GM18499 (cell line): ENCODE data around the gene MICAL2.
A peak's percentile ranks its signal among the peaks of the same experiment; 100 is the strongest.

ENCODE experiments used
- ATAC-seq: cut with Tn5 transposase; IDR thresholded peaks from one replicate; pipeline ENCODE4 v1.9.1; 2021; ENCODE audit warnings: moderate number of reproducible peaks; ENCODE audit not compliant: insufficient read depth, unreplicated experiment

The MICAL2 gene, protein sequence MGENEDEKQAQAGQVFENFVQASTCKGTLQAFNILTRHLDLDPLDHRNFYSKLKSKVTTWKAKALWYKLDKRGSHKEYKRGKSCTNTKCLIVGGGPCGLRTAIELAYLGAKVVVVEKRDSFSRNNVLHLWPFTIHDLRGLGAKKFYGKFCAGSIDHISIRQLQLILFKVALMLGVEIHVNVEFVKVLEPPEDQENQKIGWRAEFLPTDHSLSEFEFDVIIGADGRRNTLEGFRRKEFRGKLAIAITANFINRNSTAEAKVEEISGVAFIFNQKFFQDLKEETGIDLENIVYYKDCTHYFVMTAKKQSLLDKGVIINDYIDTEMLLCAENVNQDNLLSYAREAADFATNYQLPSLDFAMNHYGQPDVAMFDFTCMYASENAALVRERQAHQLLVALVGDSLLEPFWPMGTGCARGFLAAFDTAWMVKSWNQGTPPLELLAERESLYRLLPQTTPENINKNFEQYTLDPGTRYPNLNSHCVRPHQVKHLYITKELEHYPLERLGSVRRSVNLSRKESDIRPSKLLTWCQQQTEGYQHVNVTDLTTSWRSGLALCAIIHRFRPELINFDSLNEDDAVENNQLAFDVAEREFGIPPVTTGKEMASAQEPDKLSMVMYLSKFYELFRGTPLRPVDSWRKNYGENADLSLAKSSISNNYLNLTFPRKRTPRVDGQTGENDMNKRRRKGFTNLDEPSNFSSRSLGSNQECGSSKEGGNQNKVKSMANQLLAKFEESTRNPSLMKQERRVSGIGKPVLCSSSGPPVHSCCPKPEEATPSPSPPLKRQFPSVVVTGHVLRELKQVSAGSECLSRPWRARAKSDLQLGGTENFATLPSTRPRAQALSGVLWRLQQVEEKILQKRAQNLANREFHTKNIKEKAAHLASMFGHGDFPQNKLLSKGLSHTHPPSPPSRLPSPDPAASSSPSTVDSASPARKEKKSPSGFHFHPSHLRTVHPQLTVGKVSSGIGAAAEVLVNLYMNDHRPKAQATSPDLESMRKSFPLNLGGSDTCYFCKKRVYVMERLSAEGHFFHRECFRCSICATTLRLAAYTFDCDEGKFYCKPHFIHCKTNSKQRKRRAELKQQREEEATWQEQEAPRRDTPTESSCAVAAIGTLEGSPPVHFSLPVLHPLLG

GRCh38 chr11:12110201-12110713 lies at the start of gene MICAL2:
Gene MICAL2, plus strand, starts transcription at chr11:12110590. Its CDS starts 51,566 bp downstream, at chr11:12162156.
- peak; percentile 76 for ATAC-seq

DNA sequence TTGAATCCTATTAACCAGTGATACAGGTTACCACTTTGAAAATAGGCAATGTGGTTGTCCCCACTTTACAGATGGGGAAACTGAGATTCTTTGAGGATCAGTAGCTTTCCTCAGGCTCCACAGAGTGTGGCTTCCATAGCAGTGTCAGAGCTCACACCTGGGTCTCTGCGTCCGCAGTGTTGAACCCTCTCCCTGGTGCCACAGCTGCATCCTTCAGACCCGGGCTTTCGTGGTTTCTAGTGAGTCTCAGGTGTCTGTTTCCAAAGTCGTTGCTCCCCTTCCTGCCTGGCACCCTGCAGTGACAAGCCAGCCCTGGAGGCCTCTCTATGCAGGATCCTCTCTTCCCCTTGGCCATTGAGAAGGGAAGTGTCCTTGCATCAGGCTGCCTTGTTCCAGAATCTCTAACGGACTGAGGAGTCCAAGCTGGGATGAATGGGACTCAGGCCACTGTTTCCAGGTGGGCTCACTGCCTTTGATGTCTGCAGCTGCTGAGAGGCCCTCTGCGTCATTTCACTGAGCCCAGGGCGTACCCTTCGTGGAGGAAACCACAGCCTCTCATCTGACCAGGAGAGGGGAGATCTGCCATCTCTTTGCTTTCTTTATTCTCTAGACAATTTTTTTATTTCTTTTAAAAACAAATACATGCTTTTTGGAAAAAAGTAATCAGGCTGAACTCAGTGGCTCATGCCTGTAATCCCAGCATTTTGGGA lies 48.4 kb upstream of the MICAL2 start:
- ATAC-seq = no peak

DNA sequence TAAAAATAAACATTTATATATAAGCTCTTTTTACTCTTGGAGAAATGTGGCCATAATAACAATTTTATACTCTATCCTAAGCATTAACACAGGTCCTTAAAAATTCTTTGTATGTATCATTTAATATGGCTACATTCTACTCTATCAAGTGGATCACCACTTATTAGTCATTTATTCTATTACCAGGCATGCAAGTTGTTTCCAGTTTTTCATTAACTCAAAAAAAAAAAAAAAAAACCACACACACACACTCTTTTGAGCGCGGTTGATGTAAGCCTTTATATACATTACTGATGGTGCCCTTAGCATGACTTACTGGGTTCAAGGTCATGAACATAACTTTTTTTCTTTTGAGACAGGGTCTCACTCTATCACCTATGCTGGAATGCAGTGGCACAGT lies 47.1 kb upstream of the MICAL2 start:
- no peak for ATAC-seq

DNA sequence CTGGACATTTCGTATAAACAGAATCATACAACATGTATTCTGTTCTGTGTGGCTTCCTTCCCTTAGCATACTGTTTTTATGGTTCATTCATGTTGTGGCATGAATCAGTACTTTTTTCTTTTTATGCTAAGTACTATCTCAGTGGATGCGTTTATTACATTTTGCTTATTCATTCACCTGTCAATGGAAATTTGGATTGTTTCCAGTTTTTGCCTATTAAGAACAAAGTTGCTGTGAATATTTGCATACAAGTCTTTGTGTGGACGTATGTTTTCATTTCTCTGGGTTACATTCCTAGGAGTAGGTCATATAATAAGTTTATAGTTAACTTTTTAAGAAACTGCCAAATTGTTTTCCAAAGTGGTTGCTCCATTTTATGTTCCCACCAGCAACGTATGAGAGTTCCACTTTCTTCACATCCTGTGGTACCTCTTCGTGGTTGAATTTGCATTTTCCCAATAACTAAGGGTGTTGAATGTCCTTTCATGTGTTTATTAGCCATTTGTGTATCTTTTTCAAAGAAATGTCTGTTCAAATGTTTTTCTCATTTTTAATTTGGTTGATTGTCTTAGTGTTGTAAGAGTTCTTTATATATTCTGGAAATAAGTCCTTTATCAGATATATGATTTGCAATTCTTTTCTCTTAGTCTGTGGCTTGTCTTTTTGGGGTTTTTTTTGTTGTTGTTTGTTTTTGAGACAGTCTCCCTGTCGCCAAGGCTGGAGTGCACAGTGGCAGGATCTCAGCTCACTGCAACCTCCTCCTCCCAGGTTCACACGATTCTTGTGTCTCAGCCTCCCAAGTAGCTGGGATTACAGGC lies 46.0 kb upstream of the MICAL2 start:
- no peak for ATAC-seq

DNA sequence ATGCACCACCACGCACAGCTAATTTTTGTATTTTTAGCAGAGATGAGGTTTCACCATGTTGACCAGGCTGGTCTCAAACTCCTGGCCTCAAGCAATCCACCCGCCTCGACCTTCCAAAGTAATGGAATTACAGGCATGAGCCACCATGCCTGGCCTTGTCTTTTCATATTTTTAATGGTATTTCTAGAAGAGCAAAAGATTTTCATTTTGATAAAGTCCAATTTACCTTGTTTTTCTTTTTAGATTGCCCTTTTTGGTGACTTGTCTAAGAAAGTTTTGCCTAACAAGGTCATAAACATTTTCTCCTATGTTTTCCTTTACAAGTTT lies 45.5 kb upstream of the MICAL2 start:
- no peak for ATAC-seq

GRCh38 chr11:12066056-12066798 lies 44.2 kb upstream of the MICAL2 start:
- ATAC-seq = no peak

GRCh38 chr11:12066799-12067508 lies 43.4 kb upstream of the MICAL2 start:
- ATAC-seq = no peak

DNA sequence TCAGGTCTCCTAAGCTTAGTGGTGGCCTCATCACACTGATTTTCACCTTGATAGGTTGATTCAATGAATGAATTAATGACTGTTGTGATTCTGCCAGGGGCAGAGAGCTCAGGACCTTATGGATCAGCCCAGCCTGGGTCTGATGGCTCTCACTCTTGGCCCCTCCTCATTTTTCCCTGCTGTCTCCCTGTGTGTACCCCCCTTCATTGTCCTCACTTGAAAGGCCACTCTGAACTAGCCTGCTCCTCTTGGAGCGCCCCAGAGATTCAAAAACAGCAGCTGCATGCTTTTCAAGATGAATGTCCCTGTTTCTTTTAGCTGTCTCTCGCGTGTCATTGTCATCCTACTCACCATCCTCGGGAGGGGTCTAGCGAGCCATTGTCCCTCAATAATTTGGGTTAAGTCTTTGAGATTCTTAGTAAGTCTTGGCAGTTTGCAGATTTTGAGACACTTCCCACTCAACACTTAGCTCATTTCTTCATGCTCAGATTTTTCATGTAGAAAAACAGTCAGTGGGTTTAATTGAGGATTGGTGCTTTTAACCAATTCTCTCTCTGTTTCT lies 42.5 kb upstream of the MICAL2 start:
- ATAC-seq = no peak

DNA sequence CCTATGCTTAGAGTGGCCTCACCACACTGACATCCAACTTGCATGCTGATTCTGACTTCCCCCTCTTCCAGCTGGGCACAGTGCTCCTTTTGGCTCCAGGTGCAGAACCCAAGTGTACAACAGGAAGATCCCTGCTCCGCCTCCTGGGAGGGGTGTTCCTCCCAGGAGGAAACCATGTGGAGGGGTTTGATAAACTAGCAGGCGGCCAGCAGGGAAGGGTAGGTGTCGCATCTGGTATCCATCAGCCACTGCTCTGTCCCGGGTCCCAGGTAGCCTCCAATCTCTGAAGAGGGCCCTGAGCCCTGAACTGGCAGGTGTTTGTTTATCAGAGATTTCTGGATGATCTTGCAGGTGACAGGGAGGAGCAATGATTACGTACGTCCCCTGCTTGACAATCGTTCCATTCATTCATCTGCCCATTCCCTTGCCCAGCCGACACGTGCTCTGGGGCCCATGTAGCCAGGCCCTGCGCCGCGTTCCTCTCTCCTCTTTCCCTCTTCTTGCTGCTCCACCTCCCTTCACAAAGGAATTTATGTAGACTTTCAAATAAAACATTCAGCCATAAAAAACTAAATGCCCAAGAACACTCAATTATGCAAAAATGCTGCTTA lies 41.2 kb upstream of the MICAL2 start:
- no peak for ATAC-seq

GRCh38 chr11:12070446-12071267 lies 39.7 kb upstream of the MICAL2 start:
- ATAC-seq = no peak

DNA sequence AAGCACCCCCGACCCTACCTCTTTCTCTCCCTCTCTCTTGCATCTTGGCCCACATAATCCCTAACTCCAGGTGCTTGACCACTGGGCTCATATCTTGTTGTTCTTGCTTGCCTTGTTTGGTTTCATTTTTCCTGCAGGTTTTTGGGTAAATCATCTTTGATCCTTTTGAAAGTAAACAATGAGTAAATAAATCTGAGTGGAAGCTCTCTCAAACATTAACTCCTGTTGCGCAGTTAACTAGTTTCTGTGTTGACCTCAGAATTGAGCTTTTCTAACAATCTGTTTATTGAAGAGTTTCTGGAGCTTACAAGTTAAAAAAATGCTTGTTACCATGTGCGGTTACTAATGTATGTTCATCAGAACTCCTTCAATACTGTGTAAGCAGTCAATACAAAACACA lies 38.8 kb upstream of the MICAL2 start:
- ATAC-seq = no peak

GRCh38 chr11:12073436-12073835 lies 37.0 kb upstream of the MICAL2 start:
- no peak for ATAC-seq

DNA sequence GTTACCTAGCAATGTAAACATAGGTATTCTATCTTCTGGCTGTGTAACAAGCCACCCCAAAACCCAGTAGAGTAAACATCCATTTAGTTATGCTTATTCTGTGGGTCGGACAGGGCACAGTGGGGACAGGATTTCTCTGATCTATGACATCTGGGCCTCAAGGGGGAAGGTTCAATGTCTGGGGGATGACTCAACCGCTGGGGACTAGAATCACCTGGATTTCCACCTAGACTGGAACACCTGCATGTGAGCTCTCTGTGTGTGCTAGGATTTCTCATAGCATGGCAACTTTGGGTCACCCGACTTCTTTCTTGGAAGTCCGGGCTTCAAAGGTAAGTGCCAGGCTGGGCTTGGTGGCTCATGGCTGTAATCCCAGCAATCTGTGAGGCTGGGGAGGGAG lies 36.5 kb upstream of the MICAL2 start:
- no peak for ATAC-seq

- no peak for ATAC-seq
Measured at GRCh38 chr11:12074529-12075195, 35.7 kb upstream of the MICAL2 start.

- ATAC-seq = no peak
Measured at GRCh38 chr11:12075291-12075690, 35.1 kb upstream of the MICAL2 start.
